ENCODE measurements around the gene KIAA0232. TPM values are rescaled to one million over a fixed set of nuclear protein-coding genes. Genes with fewer than 3 reads are reported as not detected.
"Not testable (repeated sequence)": the region's sequence is repeated elsewhere in the genome, so short reads cannot be mapped to it uniquely, and the experiment has no call there.

KIAA0232 gene
- polyA plus RNA-seq, 1 experiment = 25.0 TPM

GRCh38 chr4:6910340-6910959 is 127.9 kb downstream of the KIAA0232 start:
- H3K27me3 ChIP-seq (ENCODE audit: control insufficient read depth, insufficient read depth, low read length) = peaks cover 3% of the 10 kb centered on the region
- DNase-seq (ENCODE audit: low read depth, low spot score) = no peak
- ChIA-PET POLR2A (no interaction called here), CTCF (interaction anchor here (0.6 to 3.0 kb wide), 4 partner anchors 21 to 159 kb away, joined by 3 to 11 read pairs (median 5); partner anchors contain the start of gene TADA2B)
- peak; percentile 30; the same call in 1 of the 2 replicates for TF ChIP-seq CTCF (IDR thresholded peaks at IDR 0.05; ENCODE audit: low read depth, low read length)
- H3K9me3 ChIP-seq (ENCODE audit: control insufficient read depth, insufficient read depth, low read length) = no peaks in the 10 kb centered on the region; the same call in 1 of the 2 replicates
- H3K4me3 ChIP-seq (ENCODE audit: low read depth, low read length) = peak overlapping the region; percentile 67
- no peak overlapping the region for H3K27ac ChIP-seq (ENCODE audit: low read depth, low read length)

- POLR2A ChIA-PET = no interaction called here
- H3K27ac ChIP-seq (ENCODE audit: low read depth, low read length) = no peak overlapping the region
- no peaks in the 10 kb centered on the region; the same call in 1 of the 2 replicates for H3K9me3 ChIP-seq (ENCODE audit: control insufficient read depth, insufficient read depth, low read length)
- peaks cover 3% of the 10 kb centered on the region for H3K27me3 ChIP-seq (ENCODE audit: control insufficient read depth, insufficient read depth, low read length)
- TF ChIP-seq CTCF (IDR thresholded peaks at IDR 0.05; ENCODE audit: low read depth, low read length) = no peak
- CTCF ChIA-PET = interaction anchor here (0.6 to 3.0 kb wide), 6 partner anchors 20 to 158 kb away, joined by 3 to 11 read pairs (median 4); partner anchors contain the start of gene TADA2B
- H3K4me3 ChIP-seq (ENCODE audit: low read depth, low read length) = peak overlapping the region; percentile 67
- DNase-seq (ENCODE audit: low read depth, low spot score) = no peak
Observed at GRCh38 chr4:6910960-6911874, 128.7 kb downstream of the KIAA0232 start.

DNA sequence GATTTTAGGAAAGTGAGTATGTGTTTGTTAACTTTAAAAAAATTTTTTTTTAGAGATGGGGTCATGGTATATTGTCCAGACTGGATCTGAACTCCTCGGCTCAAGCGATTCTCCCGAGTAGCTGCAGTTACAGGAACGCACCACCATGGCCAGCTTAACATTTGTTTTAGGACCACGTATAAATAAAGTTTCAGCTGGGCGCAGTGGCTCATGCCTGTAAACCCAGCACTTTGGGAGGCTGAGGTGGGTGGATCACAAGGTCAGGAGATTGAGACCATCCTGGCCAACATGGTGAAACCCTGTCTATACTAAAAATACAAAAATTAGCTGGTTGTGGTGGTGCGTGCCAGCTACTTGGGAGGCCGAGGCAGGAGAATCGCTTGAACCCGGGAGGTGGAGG is 129.4 kb downstream of the KIAA0232 start:
- POLR2A ChIA-PET = interaction anchor here (0.6 kb wide), 1 partner anchor 75 kb away, joined by 3 read pairs; no protein-coding TSS in a partner anchor
- not testable (repeated sequence) for DNase-seq (ENCODE audit: low read depth, low spot score); H3K27ac ChIP-seq (ENCODE audit: low read depth, low read length); H3K4me3 ChIP-seq (ENCODE audit: low read depth, low read length); H3K9me3 ChIP-seq (ENCODE audit: control insufficient read depth, insufficient read depth, low read length); H3K27me3 ChIP-seq (ENCODE audit: control insufficient read depth, insufficient read depth, low read length)
- CTCF ChIA-PET = interaction anchor here (0.8 to 3.0 kb wide), 4 partner anchors 30 to 192 kb away, joined by 3 to 11 read pairs (median 4); no protein-coding TSS in a partner anchor

- ChIA-PET CTCF (interaction anchor here (0.8 to 3.0 kb wide), 5 partner anchors 30 to 193 kb away, joined by 3 to 11 read pairs (median 5); no protein-coding TSS in a partner anchor), POLR2A (interaction anchor here (0.6 kb wide), 2 partner anchors 19 to 74 kb away, joined by 3 to 4 read pairs; no protein-coding TSS in a partner anchor)
- no peak for TF ChIP-seq CTCF (IDR thresholded peaks at IDR 0.05; ENCODE audit: low read depth, low read length)
- DNase-seq (ENCODE audit: low read depth, low spot score) = no peak
- no peaks in the 10 kb centered on the region for H3K27me3 ChIP-seq (ENCODE audit: control insufficient read depth, insufficient read depth, low read length)
- H3K27ac ChIP-seq (ENCODE audit: low read depth, low read length) = no peak overlapping the region
- no peaks in the 10 kb centered on the region; the same call in 1 of the 2 replicates for H3K9me3 ChIP-seq (ENCODE audit: control insufficient read depth, insufficient read depth, low read length)
- H3K4me3 ChIP-seq (ENCODE audit: low read depth, low read length) = no peak overlapping the region
Observed at GRCh38 chr4:6912441-6912840, 129.9 kb downstream of the KIAA0232 start.

- Histone ChIP-seq H3K27ac (ENCODE audit: low read depth, low read length) (no peak overlapping the region), H3K9me3 (ENCODE audit: control insufficient read depth, insufficient read depth, low read length) (no peaks in the 10 kb centered on the region; the same call in 1 of the 2 replicates), H3K27me3 (ENCODE audit: control insufficient read depth, insufficient read depth, low read length) (no peaks in the 10 kb centered on the region), H3K4me3 (ENCODE audit: low read depth, low read length) (no peak overlapping the region)
- ChIA-PET POLR2A (interaction anchor here (1.0 kb wide), 1 partner anchor 21 kb away, joined by 4 read pairs; no protein-coding TSS in a partner anchor), CTCF (interaction anchor here (1.8 to 3.0 kb wide), 3 partner anchors 14 to 61 kb away, joined by 6 to 11 read pairs (median 8); no protein-coding TSS in a partner anchor)
- TF ChIP-seq CTCF (IDR thresholded peaks at IDR 0.05; ENCODE audit: low read depth, low read length) = no peak
- no peak for DNase-seq (ENCODE audit: low read depth, low spot score)
Observed at GRCh38 chr4:6913350-6913905, 130.9 kb downstream of the KIAA0232 start.
